Upper lobe of right lung (tissue), 1 donor: ENCODE measurements around the gene WDR88. TPM values are rescaled to one million over a fixed set of nuclear protein-coding genes. Genes with fewer than 3 reads are reported as not detected.

Experiments
- ATAC-seq: fragments of 200-7000 bp; cut with Tn5 transposase; one replicate; pipeline ENCODE4 v1.9.1; 2020; ENCODE audit warnings: mild to moderate bottlenecking, moderate library complexity
- DNase-seq: peaks from one replicate; pipeline ENCODE4 v3.0.0-alpha.2; 2020
- H3K27ac ChIP-seq: fragments of 200-600 bp; one replicate; pipeline ENCODE4 v1.8.0; 2022
- H3K27me3 ChIP-seq: fragments of 200-600 bp; one replicate; pipeline ENCODE4 v1.8.0; 2022; ENCODE audit warnings: mild to moderate bottlenecking
- H3K36me3 ChIP-seq: fragments of 200-600 bp; one replicate; pipeline ENCODE4 v1.8.0; 2022
- H3K4me1 ChIP-seq: fragments of 200-600 bp; one replicate; pipeline ENCODE4 v1.8.0; 2022
- H3K4me3 ChIP-seq: fragments of 200-600 bp; one replicate; pipeline ENCODE4 v1.8.0; 2022; ENCODE audit warnings: mild to moderate bottlenecking
- H3K9me3 ChIP-seq: fragments of 200-600 bp; one replicate; pipeline ENCODE4 v1.8.0; 2022
- intact Hi-C: fragments of 100-400 bp; cut with DNase I; formaldehyde crosslinking; loops from one replicate; pipeline ENCODE4 v1.11.0; 2022
- total RNA-seq: library from RNA; stranded (reverse); fragmentation: NEBNext Ultra II Directional; extraction: Animal tissue kit (Norgen Biotek cat#: 25700); gene quantifications from one replicate; pipeline ENCODE4 v1.2.1, GENCODE V29; 2021
- TF ChIP-seq, protein P1 (sequence below): fragments of 200-600 bp; IDR thresholded peaks from one replicate; pipeline ENCODE4 v1.8.0; 2022; ENCODE audit warnings: antibody characterized with exemption
- donor health status: DM: no; HTN: yes; CAD: no; lungs with severe emphysema.

Gene WDR88
- total RNA-seq, 1 donor from 2014 or later, result not detected

DNA sequence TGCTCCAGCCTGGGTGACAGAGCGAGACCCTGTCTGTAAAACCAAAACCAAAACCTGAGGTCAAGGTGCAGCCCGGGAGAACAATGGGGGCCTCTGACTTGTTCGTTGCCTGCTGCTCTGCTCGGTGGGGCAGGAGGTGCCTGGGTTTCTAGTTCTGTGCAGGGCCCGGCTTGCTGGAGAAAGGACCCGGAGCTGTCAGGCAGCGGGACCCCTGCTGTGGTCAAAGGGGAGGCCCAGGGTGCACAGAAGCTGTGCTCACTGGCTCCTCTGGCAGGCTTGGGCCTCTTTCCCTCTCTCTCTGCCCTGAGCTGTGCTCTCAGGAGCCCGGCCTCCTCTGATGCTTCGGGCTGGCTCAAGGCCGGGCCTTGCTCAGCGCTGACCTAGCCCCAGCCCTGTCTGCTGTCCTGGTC is 65.7 kb downstream of the WDR88 start:
- ATAC-seq, result no peak
- intact Hi-C loops, result no loop called here
- TF ChIP-seq, protein P1, sequence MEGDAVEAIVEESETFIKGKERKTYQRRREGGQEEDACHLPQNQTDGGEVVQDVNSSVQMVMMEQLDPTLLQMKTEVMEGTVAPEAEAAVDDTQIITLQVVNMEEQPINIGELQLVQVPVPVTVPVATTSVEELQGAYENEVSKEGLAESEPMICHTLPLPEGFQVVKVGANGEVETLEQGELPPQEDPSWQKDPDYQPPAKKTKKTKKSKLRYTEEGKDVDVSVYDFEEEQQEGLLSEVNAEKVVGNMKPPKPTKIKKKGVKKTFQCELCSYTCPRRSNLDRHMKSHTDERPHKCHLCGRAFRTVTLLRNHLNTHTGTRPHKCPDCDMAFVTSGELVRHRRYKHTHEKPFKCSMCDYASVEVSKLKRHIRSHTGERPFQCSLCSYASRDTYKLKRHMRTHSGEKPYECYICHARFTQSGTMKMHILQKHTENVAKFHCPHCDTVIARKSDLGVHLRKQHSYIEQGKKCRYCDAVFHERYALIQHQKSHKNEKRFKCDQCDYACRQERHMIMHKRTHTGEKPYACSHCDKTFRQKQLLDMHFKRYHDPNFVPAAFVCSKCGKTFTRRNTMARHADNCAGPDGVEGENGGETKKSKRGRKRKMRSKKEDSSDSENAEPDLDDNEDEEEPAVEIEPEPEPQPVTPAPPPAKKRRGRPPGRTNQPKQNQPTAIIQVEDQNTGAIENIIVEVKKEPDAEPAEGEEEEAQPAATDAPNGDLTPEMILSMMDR, result no peak
- Histone ChIP-seq H3K36me3 (no peaks in the 10 kb centered on the region), H3K4me1 (peaks cover 6% of the 10 kb centered on the region), H3K9me3 (no peaks in the 10 kb centered on the region), H3K4me3 (no peak overlapping the region), H3K27me3 (no peaks in the 10 kb centered on the region), H3K27ac (no peak overlapping the region)
- no peak for DNase-seq

DNA sequence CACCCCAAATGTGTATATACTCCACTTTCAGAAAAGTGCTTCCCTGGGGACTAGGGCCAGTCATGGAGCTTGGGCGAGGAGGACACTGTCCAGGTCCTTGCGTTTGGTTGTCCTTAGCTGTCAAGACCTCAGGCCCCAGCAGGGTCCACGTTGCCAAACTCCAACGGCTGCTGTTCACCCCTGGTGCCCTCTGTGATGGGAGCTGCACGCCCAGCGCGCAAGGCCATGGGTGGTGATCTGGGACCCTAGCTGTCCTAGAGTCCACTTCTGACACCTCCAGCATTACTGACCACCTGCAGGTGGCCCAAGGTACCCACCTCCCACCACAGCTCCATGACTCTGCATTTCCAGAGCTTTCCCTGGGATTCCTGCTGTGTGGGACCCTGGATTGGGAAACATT is 66.3 kb downstream of the WDR88 start:
- DNase-seq (no peak), ATAC-seq (no peak)
- Histone ChIP-seq H3K27me3 (no peaks in the 10 kb centered on the region), H3K9me3 (no peaks in the 10 kb centered on the region), H3K36me3 (no peaks in the 10 kb centered on the region), H3K4me3 (no peak overlapping the region), H3K4me1 (peaks cover 6% of the 10 kb centered on the region), H3K27ac (no peak overlapping the region)
- intact Hi-C loops, result no loop called here
- TF ChIP-seq, protein P1, result no peak

DNA sequence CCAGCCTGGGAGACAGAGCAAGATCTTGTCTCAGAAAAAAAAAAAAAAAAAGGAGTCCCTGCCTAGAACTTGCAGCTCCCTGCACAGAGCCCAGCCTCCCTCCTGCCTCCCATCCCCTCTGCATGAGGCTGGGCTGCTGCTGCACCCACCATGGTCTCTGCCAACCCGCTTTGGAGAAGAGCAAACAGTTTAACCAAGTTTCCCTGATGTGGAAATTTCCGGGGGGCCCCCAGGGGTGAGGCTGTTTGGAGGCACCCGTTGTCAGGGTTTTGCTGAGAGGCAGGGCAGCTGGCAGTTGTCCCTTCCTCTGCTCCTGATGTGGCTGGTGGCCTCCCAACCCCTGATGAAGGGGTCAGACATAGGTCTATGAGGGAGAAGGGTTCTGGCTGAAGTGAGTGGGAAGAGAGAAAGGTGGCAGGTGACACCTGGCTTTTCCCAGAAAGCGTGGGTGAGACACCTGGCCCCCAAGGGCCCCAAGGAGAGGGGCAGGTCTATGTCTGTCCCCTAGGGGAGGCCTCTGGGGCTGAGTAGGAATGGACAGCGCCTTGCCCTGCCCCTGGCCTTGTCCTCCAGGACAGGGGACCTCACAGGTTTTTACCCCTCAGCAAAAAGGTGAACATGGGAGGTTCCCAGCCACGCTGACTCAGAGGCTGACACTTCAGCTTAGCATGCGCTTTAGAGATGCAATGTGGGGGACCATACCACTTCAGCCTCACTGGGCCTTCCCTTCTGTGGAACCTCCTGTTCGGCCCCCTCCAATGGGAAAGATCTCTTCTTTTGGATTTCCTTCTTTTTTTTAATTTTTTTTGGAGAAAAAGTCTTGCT is 67.7 kb downstream of the WDR88 start:
- no peaks in the 10 kb centered on the region for H3K27me3 ChIP-seq
- H3K9me3 ChIP-seq, result no peaks in the 10 kb centered on the region
- H3K27ac ChIP-seq, result no peak overlapping the region
- no peak overlapping the region for H3K4me3 ChIP-seq
- ATAC-seq, result no peak
- intact Hi-C loops, result no loop called here
- TF ChIP-seq, protein P1, result no peak
- DNase-seq, result no peak
- no peaks in the 10 kb centered on the region for H3K36me3 ChIP-seq
- H3K4me1 ChIP-seq, result peaks cover 6% of the 10 kb centered on the region

DNA sequence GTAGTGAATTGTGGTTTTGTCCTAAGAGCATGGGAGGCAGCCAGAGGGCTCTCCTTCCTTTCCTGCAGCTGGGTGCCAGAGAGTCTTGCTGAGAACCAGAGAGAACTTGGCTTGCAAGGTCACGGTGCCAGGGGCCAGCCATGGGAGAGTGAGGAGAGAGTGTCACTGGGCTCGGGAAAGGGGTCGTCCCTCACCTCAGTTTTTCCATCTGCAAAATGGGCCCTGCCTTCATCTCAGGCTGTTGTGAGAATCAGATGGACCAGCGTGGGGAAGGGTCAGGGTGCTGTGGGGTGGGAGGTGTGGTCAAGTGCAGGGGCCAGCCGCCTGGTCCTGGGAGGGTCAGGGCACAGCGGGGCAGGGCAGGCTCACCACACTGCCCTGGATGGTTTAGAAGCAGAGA is 69.6 kb downstream of the WDR88 start:
- Histone ChIP-seq H3K36me3 (no peaks in the 10 kb centered on the region), H3K27ac (no peak overlapping the region), H3K9me3 (no peaks in the 10 kb centered on the region), H3K27me3 (no peaks in the 10 kb centered on the region), H3K4me1 (no peaks in the 10 kb centered on the region), H3K4me3 (no peak overlapping the region)
- TF ChIP-seq, protein P1, result no peak
- no peak for DNase-seq
- intact Hi-C loops, result no loop called here
- no peak for ATAC-seq

DNA sequence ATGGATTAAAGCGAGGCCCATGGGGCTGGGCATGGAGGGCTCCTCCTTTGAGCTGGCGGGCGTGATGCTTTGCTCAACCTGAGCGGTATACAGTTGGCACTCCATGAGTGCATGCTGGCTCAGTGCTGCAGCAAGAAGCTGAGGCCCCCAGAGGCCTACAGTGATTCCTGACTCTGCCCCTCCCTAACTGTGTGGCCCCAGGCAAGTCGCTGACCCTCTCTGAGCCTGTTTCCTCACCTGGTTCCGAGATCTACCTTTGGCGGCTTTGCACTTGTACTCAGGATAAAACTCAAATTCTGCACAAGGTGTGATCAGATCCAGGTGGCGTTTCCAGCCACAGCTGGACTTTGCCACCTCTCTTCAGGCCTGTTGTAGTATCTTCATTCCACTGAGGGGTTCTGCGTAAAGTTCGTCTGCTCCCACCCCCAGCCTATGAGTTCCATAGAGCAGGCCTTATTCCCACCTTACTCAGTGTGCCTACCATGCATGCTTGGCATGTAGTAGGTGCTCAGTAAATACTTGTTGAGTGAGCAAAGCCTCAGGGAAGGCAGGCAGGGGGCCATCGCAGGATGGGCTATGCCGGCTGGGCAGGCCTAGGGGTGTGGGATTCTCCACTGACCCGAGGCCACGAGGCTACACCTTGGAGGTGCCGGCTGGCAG is 70.1 kb downstream of the WDR88 start:
- Histone ChIP-seq H3K36me3 (no peaks in the 10 kb centered on the region), H3K27me3 (no peaks in the 10 kb centered on the region), H3K4me3 (no peak overlapping the region), H3K27ac (no peak overlapping the region), H3K4me1 (no peaks in the 10 kb centered on the region), H3K9me3 (no peaks in the 10 kb centered on the region)
- DNase-seq (no peak), ATAC-seq (no peak)
- TF ChIP-seq, protein P1, result no peak
- intact Hi-C loops, result no loop called here
